Measurements from ENCODE around the gene SHB.

SHB gene

GRCh38 chr9:38063363-38063707, 5.7 kb downstream of the SHB start:
- ChIA-PET POLR2A (no interaction called here), CTCF (no interaction called here)
- no peak for DNase-seq (ENCODE audit: extremely low spot score)
- TF ChIP-seq TARDBP (IDR thresholded peaks at IDR 0.05) (no peak), L3MBTL2 (conservative IDR thresholded peaks at IDR 0.05) (no peak), FOXM1 (IDR thresholded peaks at IDR 0.05; ENCODE audit: borderline replicate concordance) (no peak), FOXK2 (IDR thresholded peaks at IDR 0.05) (no peak), ARNT (IDR thresholded peaks at IDR 0.05) (no peak), ELF4 (IDR thresholded peaks at IDR 0.05) (no peak), NFRKB (IDR thresholded peaks at IDR 0.05) (no peak), LEF1 (IDR thresholded peaks at IDR 0.05; ENCODE audit: borderline replicate concordance) (no peak), SP1 (IDR thresholded peaks at IDR 0.05) (no peak), HDGF (IDR thresholded peaks at IDR 0.05; ENCODE audit: borderline replicate concordance) (no peak)

GRCh38 chr9:38062498-38063362, 6.3 kb downstream of the SHB start:
- ChIA-PET POLR2A (interaction anchor here (0.6 kb wide), 1 partner anchor 406 kb away, joined by 3 read pairs; no protein-coding TSS in a partner anchor), CTCF (no interaction called here)
- no peak for DNase-seq (ENCODE audit: extremely low spot score)
- TF ChIP-seq ZNF384 (IDR thresholded peaks at IDR 0.05), result no peak
- TF ChIP-seq ARNT (IDR thresholded peaks at IDR 0.05), result no peak
- no peak for TF ChIP-seq FOXK2 (IDR thresholded peaks at IDR 0.05)
- TF ChIP-seq CTBP1 (IDR thresholded peaks at IDR 0.05; ENCODE audit: borderline replicate concordance), result no peak
- no peak for TF ChIP-seq SUZ12 (IDR thresholded peaks at IDR 0.05)
- TF ChIP-seq FOXA1 (IDR thresholded peaks at IDR 0.05), result no peak
- no peak for TF ChIP-seq ELF4 (IDR thresholded peaks at IDR 0.05)
- no peak for TF ChIP-seq FOXM1 (IDR thresholded peaks at IDR 0.05; ENCODE audit: borderline replicate concordance)
- no peak for TF ChIP-seq HDGF (IDR thresholded peaks at IDR 0.05; ENCODE audit: borderline replicate concordance)
- TF ChIP-seq LEF1 (IDR thresholded peaks at IDR 0.05; ENCODE audit: borderline replicate concordance), result no peak
- TF ChIP-seq SP1 (IDR thresholded peaks at IDR 0.05), result no peak
- no peak for TF ChIP-seq BHLHE40 (IDR thresholded peaks at IDR 0.05; ENCODE audit: borderline replicate concordance)
- TF ChIP-seq NFRKB (IDR thresholded peaks at IDR 0.05), result no peak
- no peak for TF ChIP-seq PKNOX1 (IDR thresholded peaks at IDR 0.05)
- TF ChIP-seq L3MBTL2 (conservative IDR thresholded peaks at IDR 0.05), result no peak
- TF ChIP-seq TARDBP (IDR thresholded peaks at IDR 0.05), result no peak

GRCh38 chr9:38062106-38062497, 6.9 kb downstream of the SHB start:
- no peak for DNase-seq (ENCODE audit: extremely low spot score)
- POLR2A ChIA-PET, result no interaction called here
- TF ChIP-seq TARDBP (IDR thresholded peaks at IDR 0.05), result no peak
- TF ChIP-seq SUZ12 (IDR thresholded peaks at IDR 0.05), result no peak
- TF ChIP-seq FOXA1 (IDR thresholded peaks at IDR 0.05), result no peak
- TF ChIP-seq LEF1 (IDR thresholded peaks at IDR 0.05; ENCODE audit: borderline replicate concordance), result no peak
- no peak for TF ChIP-seq ARNT (IDR thresholded peaks at IDR 0.05)
- no peak for TF ChIP-seq BHLHE40 (IDR thresholded peaks at IDR 0.05; ENCODE audit: borderline replicate concordance)
- TF ChIP-seq FOXM1 (IDR thresholded peaks at IDR 0.05; ENCODE audit: borderline replicate concordance), result no peak
- TF ChIP-seq CTBP1 (IDR thresholded peaks at IDR 0.05; ENCODE audit: borderline replicate concordance), result no peak
- CTCF ChIA-PET, result no interaction called here

- POLR2A ChIA-PET, result no interaction called here
- TF ChIP-seq LEF1 (IDR thresholded peaks at IDR 0.05; ENCODE audit: borderline replicate concordance) (no peak), SP1 (IDR thresholded peaks at IDR 0.05) (no peak), TARDBP (IDR thresholded peaks at IDR 0.05) (no peak), SUZ12 (IDR thresholded peaks at IDR 0.05) (no peak), ELF4 (IDR thresholded peaks at IDR 0.05) (no peak), ARNT (IDR thresholded peaks at IDR 0.05) (no peak), FOXK2 (IDR thresholded peaks at IDR 0.05) (no peak), CTBP1 (IDR thresholded peaks at IDR 0.05; ENCODE audit: borderline replicate concordance) (no peak), BHLHE40 (IDR thresholded peaks at IDR 0.05; ENCODE audit: borderline replicate concordance) (no peak), L3MBTL2 (conservative IDR thresholded peaks at IDR 0.05) (no peak), FOXM1 (IDR thresholded peaks at IDR 0.05; ENCODE audit: borderline replicate concordance) (no peak), PKNOX1 (IDR thresholded peaks at IDR 0.05) (no peak), FOXA1 (IDR thresholded peaks at IDR 0.05) (no peak), NFRKB (IDR thresholded peaks at IDR 0.05) (no peak), HDGF (IDR thresholded peaks at IDR 0.05; ENCODE audit: borderline replicate concordance) (no peak), ZNF384 (IDR thresholded peaks at IDR 0.05) (no peak)
- CTCF ChIA-PET, result no interaction called here
- DNase-seq (ENCODE audit: extremely low spot score), result no peak
Observed at GRCh38 chr9:38061326-38061977, 7.6 kb downstream of the SHB start.

- no peak for DNase-seq (ENCODE audit: extremely low spot score)
- CTCF ChIA-PET, result interaction anchor here (1.7 kb wide), 1 partner anchor 27 kb away, joined by 4 read pairs; no protein-coding TSS in a partner anchor
- POLR2A ChIA-PET, result no interaction called here
- TF ChIP-seq HDGF (IDR thresholded peaks at IDR 0.05; ENCODE audit: borderline replicate concordance) (no peak), ARNT (IDR thresholded peaks at IDR 0.05) (no peak), BHLHE40 (IDR thresholded peaks at IDR 0.05; ENCODE audit: borderline replicate concordance) (no peak), PKNOX1 (IDR thresholded peaks at IDR 0.05) (no peak)
Observed at GRCh38 chr9:38060681-38061080, 8.3 kb downstream of the SHB start.
